GM19193 (cell line): ENCODE data around the gene GNPAT.
A peak's percentile ranks its signal among the peaks of the same experiment; 100 is the strongest.

Experiments
- POLR2A ChIP-seq: IDR thresholded peaks from 4 replicates; pipeline ENCODE4 v1.6.1; 2011; ENCODE audit not compliant: insufficient read depth, insufficient read length; ENCODE audit errors: extremely low read depth

The GNPAT gene

GRCh38 chr1:231207437-231207836, 33.6 kb upstream of the GNPAT start:
- no peak for TF ChIP-seq POLR2A

- TF ChIP-seq POLR2A, result no peak
Observed at GRCh38 chr1:231208980-231209379, 32.0 kb upstream of the GNPAT start.

- no peak for TF ChIP-seq POLR2A
Observed at GRCh38 chr1:231209531-231209930, 31.5 kb upstream of the GNPAT start.

- no peak for TF ChIP-seq POLR2A
Observed at GRCh38 chr1:231210126-231210525, 30.9 kb upstream of the GNPAT start.

- TF ChIP-seq POLR2A, result peak; percentile 48
Observed at GRCh38 chr1:231211005-231211857, 29.8 kb upstream of the GNPAT start.

- TF ChIP-seq POLR2A, result no peak
Observed at GRCh38 chr1:231213831-231214573, 27.0 kb upstream of the GNPAT start.

GRCh38 chr1:231214918-231215680, 25.9 kb upstream of the GNPAT start:
- no peak for TF ChIP-seq POLR2A

- TF ChIP-seq POLR2A, result no peak
Observed at GRCh38 chr1:231215681-231216385, 25.2 kb upstream of the GNPAT start.

- no peak for TF ChIP-seq POLR2A
Observed at GRCh38 chr1:231216498-231216897, 24.5 kb upstream of the GNPAT start.

GRCh38 chr1:231217056-231217455, 24.0 kb upstream of the GNPAT start:
- no peak for TF ChIP-seq POLR2A

GRCh38 chr1:231218078-231218477, 22.9 kb upstream of the GNPAT start:
- TF ChIP-seq POLR2A, result no peak

GRCh38 chr1:231219422-231220401, 21.3 kb upstream of the GNPAT start:
- no peak for TF ChIP-seq POLR2A

- no peak for TF ChIP-seq POLR2A
Observed at GRCh38 chr1:231220801-231221200, 20.2 kb upstream of the GNPAT start.

GRCh38 chr1:231226156-231226555, 14.9 kb upstream of the GNPAT start:
- TF ChIP-seq POLR2A, result no peak

GRCh38 chr1:231231511-231231910, 9.5 kb upstream of the GNPAT start:
- no peak for TF ChIP-seq POLR2A
